B cell (primary cell): Measurements from ENCODE around the gene PRKAR2A.

Source experiments
- EZH2 ChIP-seq: IDR thresholded peaks from 2 replicates; pipeline ENCODE4 v1.6.1; 2012; ENCODE audit warnings: borderline replicate concordance, low read depth, mild to moderate bottlenecking, moderate library complexity, low read length; ENCODE audit not compliant: insufficient read depth, poor library complexity, severe bottlenecking
- TF ChIP-seq, protein P1 (sequence below): fragments of 200-600 bp; IDR thresholded peaks from one replicate; pipeline ENCODE4 v1.8.0; 2022; ENCODE audit warnings: antibody characterized with exemption, mild to moderate bottlenecking

DNA sequence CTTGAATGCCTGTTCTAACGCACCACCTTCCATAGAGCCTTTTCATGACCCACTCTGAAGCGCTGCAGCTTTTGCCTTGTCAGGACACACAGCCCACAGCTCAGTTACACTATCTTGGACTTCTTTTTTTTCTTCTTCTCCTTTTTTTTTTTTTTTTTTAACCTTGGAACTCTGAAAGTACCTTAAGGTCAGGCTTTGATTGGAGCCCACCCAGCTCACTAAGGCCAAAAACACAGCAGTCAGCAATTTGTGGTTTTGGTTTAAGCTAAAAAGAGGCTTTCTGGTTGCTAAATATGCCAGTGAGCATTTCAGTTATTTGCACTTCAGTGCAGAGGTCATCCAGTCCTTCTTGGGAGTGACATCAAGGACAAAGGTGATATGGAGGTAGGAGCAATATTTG is 49.3 kb upstream of the PRKAR2A start:
- TF ChIP-seq, protein P1, sequence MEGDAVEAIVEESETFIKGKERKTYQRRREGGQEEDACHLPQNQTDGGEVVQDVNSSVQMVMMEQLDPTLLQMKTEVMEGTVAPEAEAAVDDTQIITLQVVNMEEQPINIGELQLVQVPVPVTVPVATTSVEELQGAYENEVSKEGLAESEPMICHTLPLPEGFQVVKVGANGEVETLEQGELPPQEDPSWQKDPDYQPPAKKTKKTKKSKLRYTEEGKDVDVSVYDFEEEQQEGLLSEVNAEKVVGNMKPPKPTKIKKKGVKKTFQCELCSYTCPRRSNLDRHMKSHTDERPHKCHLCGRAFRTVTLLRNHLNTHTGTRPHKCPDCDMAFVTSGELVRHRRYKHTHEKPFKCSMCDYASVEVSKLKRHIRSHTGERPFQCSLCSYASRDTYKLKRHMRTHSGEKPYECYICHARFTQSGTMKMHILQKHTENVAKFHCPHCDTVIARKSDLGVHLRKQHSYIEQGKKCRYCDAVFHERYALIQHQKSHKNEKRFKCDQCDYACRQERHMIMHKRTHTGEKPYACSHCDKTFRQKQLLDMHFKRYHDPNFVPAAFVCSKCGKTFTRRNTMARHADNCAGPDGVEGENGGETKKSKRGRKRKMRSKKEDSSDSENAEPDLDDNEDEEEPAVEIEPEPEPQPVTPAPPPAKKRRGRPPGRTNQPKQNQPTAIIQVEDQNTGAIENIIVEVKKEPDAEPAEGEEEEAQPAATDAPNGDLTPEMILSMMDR: no peak
- TF ChIP-seq EZH2: no peak
